ENCODE data around the gene GCH1. TPM values are rescaled to one million over a fixed set of nuclear protein-coding genes. Genes with fewer than 3 reads are reported as not detected.
A peak's percentile ranks its signal among the peaks of the same experiment; 100 is the strongest.

Gene GCH1
- polyA plus RNA-seq, 2 of the 4 experiments (the other 2 are of a cell fraction): 2.9 to 5.0 TPM

GRCh38 chr14:54814076-54814475, 88.5 kb downstream of the GCH1 start:
- CTCF ChIA-PET: interaction anchor here (1.0 to 10.9 kb wide), 8 partner anchors 8 to 250 kb away, joined by 3 to 98 read pairs (median 6); no protein-coding TSS in a partner anchor
- TF ChIP-seq, protein P1, sequence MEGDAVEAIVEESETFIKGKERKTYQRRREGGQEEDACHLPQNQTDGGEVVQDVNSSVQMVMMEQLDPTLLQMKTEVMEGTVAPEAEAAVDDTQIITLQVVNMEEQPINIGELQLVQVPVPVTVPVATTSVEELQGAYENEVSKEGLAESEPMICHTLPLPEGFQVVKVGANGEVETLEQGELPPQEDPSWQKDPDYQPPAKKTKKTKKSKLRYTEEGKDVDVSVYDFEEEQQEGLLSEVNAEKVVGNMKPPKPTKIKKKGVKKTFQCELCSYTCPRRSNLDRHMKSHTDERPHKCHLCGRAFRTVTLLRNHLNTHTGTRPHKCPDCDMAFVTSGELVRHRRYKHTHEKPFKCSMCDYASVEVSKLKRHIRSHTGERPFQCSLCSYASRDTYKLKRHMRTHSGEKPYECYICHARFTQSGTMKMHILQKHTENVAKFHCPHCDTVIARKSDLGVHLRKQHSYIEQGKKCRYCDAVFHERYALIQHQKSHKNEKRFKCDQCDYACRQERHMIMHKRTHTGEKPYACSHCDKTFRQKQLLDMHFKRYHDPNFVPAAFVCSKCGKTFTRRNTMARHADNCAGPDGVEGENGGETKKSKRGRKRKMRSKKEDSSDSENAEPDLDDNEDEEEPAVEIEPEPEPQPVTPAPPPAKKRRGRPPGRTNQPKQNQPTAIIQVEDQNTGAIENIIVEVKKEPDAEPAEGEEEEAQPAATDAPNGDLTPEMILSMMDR (IDR thresholded peaks at IDR 0.05): 0 out of 3 replicates have a peak, but pooled peaks have one; percentile 19
- TF ChIP-seq JUNB (IDR thresholded peaks at IDR 0.05): no peak
- H3K4me2 ChIP-seq: no peak overlapping the region
- DNase-seq (ENCODE audit: low read depth in 1 of 2, low spot score in 1 of 2) (peak in 1 of 2 experiments; percentile 73), FAIRE-seq (no peak), ATAC-seq (peak; percentile 48 to 78; a peak in 3 of 6 replicates)
- POLR2A ChIA-PET: interaction anchor here (0.6 kb wide), 1 partner anchor 449 kb away, joined by 10 read pairs; no protein-coding TSS in a partner anchor
- WGBS (ENCODE audit: missing lambda C conversion rate): 33% methylated on average over 5 of the region's 5 CpGs
- H3K4me3 ChIP-seq: no peak overlapping the region
- no peaks in the 10 kb centered on the region for H3K4me1 ChIP-seq
- no peaks in the 10 kb centered on the region for H3K9me3 ChIP-seq
- H3K27ac ChIP-seq: no peak overlapping the region

GRCh38 chr14:54813081-54813480, 89.5 kb downstream of the GCH1 start:
- TF ChIP-seq FOSL2 (IDR thresholded peaks at IDR 0.05) (no peak), FOSL2 (CRISPR knock-in tag; IDR thresholded peaks at IDR 0.05) (no peak), HOXB5 (CRISPR knock-in tag; IDR thresholded peaks at IDR 0.05) (no peak), NFE2L2 (conservative IDR thresholded peaks at IDR 0.05; ENCODE audit: low read length) (no peak), RNF2 (IDR thresholded peaks at IDR 0.05; ENCODE audit: borderline replicate concordance, low read depth) (no peak), SMC3 (IDR thresholded peaks at IDR 0.05) (no peak), HDAC2 (IDR thresholded peaks at IDR 0.05) (no peak), CHD4 (IDR thresholded peaks at IDR 0.05; ENCODE audit: borderline replicate concordance) (no peak), RFX5 (IDR thresholded peaks at IDR 0.05) (no peak), BHLHE40 (IDR thresholded peaks at IDR 0.05; ENCODE audit: low read depth, low read length) (no peak), MAX (IDR thresholded peaks at IDR 0.05) (no peak), JUN (IDR thresholded peaks at IDR 0.05) (no peak), POLR2AphosphoS2 (conservative IDR thresholded peaks at IDR 0.05; ENCODE audit: low read length) (no peak), SREBF2 (IDR thresholded peaks at IDR 0.05) (no peak), ESRRA (IDR thresholded peaks at IDR 0.05; ENCODE audit: borderline replicate concordance, low read length) (no peak), CBX2 (IDR thresholded peaks at IDR 0.05; ENCODE audit: borderline replicate concordance, low read depth) (no peak), ZSCAN20 (CRISPR knock-in tag; IDR thresholded peaks at IDR 0.05) (no peak), ZC3H11A (IDR thresholded peaks at IDR 0.05) (no peak), EHF (CRISPR knock-in tag; IDR thresholded peaks at IDR 0.05) (no peak)
- TF ChIP-seq, protein P2, sequence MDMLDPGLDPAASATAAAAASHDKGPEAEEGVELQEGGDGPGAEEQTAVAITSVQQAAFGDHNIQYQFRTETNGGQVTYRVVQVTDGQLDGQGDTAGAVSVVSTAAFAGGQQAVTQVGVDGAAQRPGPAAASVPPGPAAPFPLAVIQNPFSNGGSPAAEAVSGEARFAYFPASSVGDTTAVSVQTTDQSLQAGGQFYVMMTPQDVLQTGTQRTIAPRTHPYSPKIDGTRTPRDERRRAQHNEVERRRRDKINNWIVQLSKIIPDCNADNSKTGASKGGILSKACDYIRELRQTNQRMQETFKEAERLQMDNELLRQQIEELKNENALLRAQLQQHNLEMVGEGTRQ (IDR thresholded peaks at IDR 0.05): no peak
- DNase-seq (ENCODE audit: low read depth in 1 of 2, low spot score in 1 of 2) (no peak), FAIRE-seq (no peak), ATAC-seq (no peak)
- H3K4me3 ChIP-seq: no peak overlapping the region
- no peaks in the 10 kb centered on the region for H3K9me3 ChIP-seq
- no peak overlapping the region for H3K4me2 ChIP-seq
- WGBS (ENCODE audit: missing lambda C conversion rate): 41% methylated on average over 2 of the region's 2 CpGs
- ChIA-PET POLR2A (interaction anchor here (0.8 kb wide), 1 partner anchor 40 kb away, joined by 3 read pairs; no protein-coding TSS in a partner anchor), CTCF (interaction anchor here (1.0 to 10.9 kb wide), 8 partner anchors 7 to 447 kb away, joined by 3 to 98 read pairs (median 6); no protein-coding TSS in a partner anchor)
- no peak overlapping the region for H3K27ac ChIP-seq
- no peaks in the 10 kb centered on the region for H3K4me1 ChIP-seq

- ChIA-PET POLR2A (interaction anchor here (0.8 kb wide), 1 partner anchor 40 kb away, joined by 3 read pairs; no protein-coding TSS in a partner anchor), CTCF (interaction anchor here (1.0 to 10.9 kb wide), 6 partner anchors 7 to 446 kb away, joined by 3 to 98 read pairs (median 8); no protein-coding TSS in a partner anchor)
- Histone ChIP-seq H3K4me1 (no peaks in the 10 kb centered on the region), H3K4me3 (no peak overlapping the region), H3K27ac (no peak overlapping the region), H3K9me3 (no peaks in the 10 kb centered on the region), H3K4me2 (no peak overlapping the region)
- FAIRE-seq: no peak
- WGBS (ENCODE audit: missing lambda C conversion rate): 49% methylated on average over 6 of the region's 6 CpGs
- no peak for ATAC-seq
- no peak for DNase-seq (ENCODE audit: low read depth in 1 of 2, low spot score in 1 of 2)
- no peak for TF ChIP-seq ZSCAN20 (CRISPR knock-in tag; IDR thresholded peaks at IDR 0.05)
- TF ChIP-seq HMGXB4 (CRISPR knock-in tag; IDR thresholded peaks at IDR 0.05; ENCODE audit: borderline replicate concordance): no peak
- no peak for TF ChIP-seq CHD2 (IDR thresholded peaks at IDR 0.05; ENCODE audit: low read length, partially characterized antibody)
- no peak for TF ChIP-seq NR3C1 (IDR thresholded peaks at IDR 0.05)
- no peak for TF ChIP-seq POLR2AphosphoS2 (conservative IDR thresholded peaks at IDR 0.05; ENCODE audit: low read length)
- no peak for TF ChIP-seq MAFK (IDR thresholded peaks at IDR 0.05; ENCODE audit: partially characterized antibody)
Observed at GRCh38 chr14:54812617-54813016, 90.0 kb downstream of the GCH1 start.

Measured in A549 (cell line).